T-cell (primary cell): Measurements from ENCODE around the gene ZSWIM4. TPM values are rescaled to one million over a fixed set of nuclear protein-coding genes. Genes with fewer than 3 reads are reported as not detected.
A peak's percentile ranks its signal among the peaks of the same experiment; 100 is the strongest.

Experiments used
- ATAC-seq, 4 experiments: fragments of 200-7000 bp in 3 of 4; fragments of 150-1000 bp in 1 of 4; cut with Tn5 transposase; replicated peaks in 1 of 4; 1 replicate in 3 of 4; 2 replicates in 1 of 4; pipeline ENCODE4 v1.10.0; 2021; ENCODE audit warnings: moderate library complexity in 3 of 4, mild to moderate bottlenecking in 2 of 4, moderate number of reproducible peaks in 1 of 4
- CTCF ChIA-PET, 2 donors: fragments of 300-600 bp; sonication (Branson Sonifier 250); formaldehyde crosslinking; loops; one replicate each; lab custom pipeline; 2022; ENCODE audit warnings: antibody characterized with exemption in 2 of 2; lab: Charles Lee
- POLR2A ChIA-PET, 2 donors: fragments of 300-600 bp; sonication (Branson Sonifier 250); formaldehyde crosslinking; loops; one replicate each; lab custom pipeline; 2022; ENCODE audit warnings: antibody characterized with exemption in 2 of 2; lab: Charles Lee
- DNase-seq, 35 experiments: peaks; one replicate each; pipeline versions ENCODE4 v3.0.0 to v3.0.0-alpha.2; 2013 to 2023
- H3K27ac ChIP-seq: one replicate; pipeline ENCODE4 v1.5.1; 2013; ENCODE audit warnings: low read length
- H3K27me3 ChIP-seq, 2 experiments: replicated peaks in 1 of 2; 1 replicate in 1 of 2; 2 replicates in 1 of 2; pipeline versions ENCODE4 v1.6.1 to v1.7.0; 2013; ENCODE audit warnings: low read length in 1 of 2, mixed read lengths in 1 of 2; ENCODE audit not compliant: control insufficient read depth in 2 of 2, insufficient read depth in 2 of 2; ENCODE audit errors: extremely low read depth in 1 of 2
- H3K36me3 ChIP-seq, 2 donors: 1 replicate in 1 of 2; 2 replicates in 1 of 2; pipeline versions ENCODE4 v1.6.1 to v1.7.0; 2013; ENCODE audit warnings: low read length in 1 of 2; ENCODE audit not compliant: control insufficient read depth in 2 of 2, insufficient read depth in 1 of 2; ENCODE audit errors: extremely low read depth in 1 of 2
- H3K4me1 ChIP-seq, 2 experiments: 1 replicate in 1 of 2; 2 replicates in 1 of 2; pipeline versions ENCODE4 v1.6.1 to v1.7.0; 2013; ENCODE audit warnings: low read length in 2 of 2, mixed read lengths in 1 of 2; ENCODE audit not compliant: insufficient read depth in 2 of 2, control insufficient read depth in 1 of 2; ENCODE audit errors: extremely low read depth in 1 of 2
- H3K4me3 ChIP-seq, 2 donors: 1 replicate in 1 of 2; 2 replicates in 1 of 2; pipeline versions ENCODE4 v1.5.1 to v1.7.0; 2013; ENCODE audit warnings: mild to moderate bottlenecking in 2 of 2, low read length in 1 of 2, moderate library complexity in 1 of 2; ENCODE audit not compliant: control insufficient read depth in 1 of 2; ENCODE audit errors: extremely low read depth in 1 of 2
- H3K9me3 ChIP-seq: 2 replicates; pipeline ENCODE4 v1.7.0; 2013
- H3K27ac Mint-ChIP-seq, 2 donors: one replicate each; pipeline ENCODE4 v1.8.0; 2020 to 2021; ENCODE audit warnings: mild to moderate bottlenecking in 2 of 2, mixed read lengths in 2 of 2
- H3K27me3 Mint-ChIP-seq, 2 donors: one replicate each; pipeline ENCODE4 v1.8.0; 2021 to 2022; ENCODE audit warnings: mixed read lengths in 2 of 2
- H3K36me3 Mint-ChIP-seq: one replicate; pipeline ENCODE4 v1.8.0; 2021; ENCODE audit warnings: mixed read lengths
- H3K4me1 Mint-ChIP-seq, 3 donors: one replicate each; pipeline ENCODE4 v1.8.0; 2020 to 2022; ENCODE audit warnings: mixed read lengths in 3 of 3, mild to moderate bottlenecking in 1 of 3
- H3K4me3 Mint-ChIP-seq, 3 donors: one replicate each; pipeline ENCODE4 v1.8.0; 2020 to 2022; ENCODE audit warnings: mild to moderate bottlenecking in 3 of 3, mixed read lengths in 3 of 3, moderate library complexity in 3 of 3
- H3K9me3 Mint-ChIP-seq, 3 donors: one replicate each; pipeline ENCODE4 v1.8.0; 2020 to 2022; ENCODE audit warnings: mixed read lengths in 3 of 3
- WGBS: methylation state at CpG from one replicate; pipeline ENCODE4 v1.1.5; 2013; ENCODE audit warnings: missing lambda C conversion rate; ENCODE audit not compliant: insufficient coverage; 5-methylcytosine and 5-hydroxymethylcytosine counted together
- total RNA-seq, 35 experiments: library from RNA in 6 of 35; stranded (reverse) in 6 of 35; fragments of 120-200 nt in 1 of 35; gene quantifications; one replicate each; pipeline versions ENCODE4 v1.2.1 to v1.2.4 and lab custom pipeline; 2013 to 2026

ZSWIM4 gene
- total RNA-seq, 5 donors from 2014 or later (not counting 1 experiment from before 2014, with no cell fraction given), result 5.4 to 9.8 (median 9.0) TPM

DNA sequence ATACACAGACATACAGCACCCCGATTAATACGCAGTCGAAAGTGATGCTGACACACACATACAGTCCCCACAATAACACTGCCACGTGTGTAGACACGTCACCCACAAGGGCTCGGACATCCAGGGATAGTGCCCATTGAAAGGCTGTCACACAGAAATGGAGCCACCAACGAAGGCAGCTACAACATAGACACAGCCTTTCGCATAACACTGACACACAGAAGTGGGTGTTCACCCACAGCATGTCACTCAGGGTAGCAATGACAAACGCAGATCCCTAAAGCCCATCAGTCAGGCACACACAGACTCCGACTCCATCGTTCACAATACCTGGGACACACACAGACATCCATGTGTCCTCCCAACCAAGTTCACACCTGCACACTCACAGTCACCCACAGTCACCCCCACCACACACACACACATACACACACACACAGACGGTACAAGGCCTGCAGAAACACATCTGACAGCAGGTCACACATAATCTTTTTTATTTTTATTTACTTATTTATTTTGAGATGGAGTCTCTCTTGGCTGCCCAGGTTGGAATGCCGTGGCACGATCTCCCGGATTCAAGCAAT lies 71.3 kb downstream of the ZSWIM4 start:
- Histone ChIP-seq H3K36me3 (no peaks in the 10 kb centered on the region), H3K4me3 (no peak overlapping the region), H3K27me3 (peaks cover 0 to 70% of the 10 kb centered on the region in 2 experiments), H3K9me3 (no peaks in the 10 kb centered on the region), H3K4me1 (peaks cover 3 to 39% of the 10 kb centered on the region in 2 experiments), H3K27ac (no peak overlapping the region)
- no peak for DNase-seq
- peaks cover 28 to 36% (median 30%) of the 10 kb centered on the region in 3 donors for H3K4me1 Mint-ChIP-seq
- POLR2A ChIA-PET, result no interaction called here
- H3K36me3 Mint-ChIP-seq, result no peaks in the 10 kb centered on the region
- CTCF ChIA-PET, result interaction anchor here (0.6 kb wide), 2 partner anchors 13 to 268 kb away, joined by 3 read pairs; no protein-coding TSS in a partner anchor
- no peaks in the 10 kb centered on the region for H3K9me3 Mint-ChIP-seq
- no peak for ATAC-seq
- H3K27me3 Mint-ChIP-seq, result peaks cover 23 to 47% of the 10 kb centered on the region in 2 donors
- H3K4me3 Mint-ChIP-seq, result peak overlapping the region; percentile 61 to 75 (median 71)
- 80% methylated on average over 9 of the region's 15 CpGs for WGBS
- no peak overlapping the region for H3K27ac Mint-ChIP-seq

DNA sequence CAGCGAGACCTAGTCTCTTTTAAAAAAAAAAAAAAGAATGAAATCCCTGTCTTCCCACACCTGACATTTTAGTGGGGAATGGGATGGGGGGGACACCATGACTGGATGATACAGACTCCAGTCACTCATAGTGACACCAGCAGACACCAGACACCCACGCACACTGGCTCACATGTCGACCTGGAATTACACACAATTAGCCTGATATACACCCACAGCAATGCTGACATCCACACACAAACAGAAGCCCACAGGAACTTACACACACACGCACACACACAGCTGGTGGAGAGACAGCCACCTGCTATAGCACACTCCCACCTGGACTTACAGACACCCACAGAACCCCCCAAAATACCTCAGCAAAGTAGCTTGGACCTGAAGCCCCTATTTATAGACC lies 73.4 kb downstream of the ZSWIM4 start:
- ChIA-PET CTCF (no interaction called here), POLR2A (no interaction called here)
- no peak overlapping the region for H3K27ac ChIP-seq
- Mint-ChIP-seq H3K4me1 (peaks cover 22 to 26% (median 25%) of the 10 kb centered on the region in 3 donors), H3K4me3 (no peak overlapping the region), H3K9me3 (no peaks in the 10 kb centered on the region), H3K27ac (no peak overlapping the region), H3K36me3 (no peaks in the 10 kb centered on the region), H3K27me3 (peaks cover 23 to 48% of the 10 kb centered on the region in 2 donors)
- no peaks in the 10 kb centered on the region for H3K36me3 ChIP-seq
- ATAC-seq (no peak), DNase-seq (peak in 1 of 35 experiments; percentile 1)
- H3K4me3 ChIP-seq, result no peak overlapping the region
- H3K4me1 ChIP-seq, result peaks cover 5 to 38% of the 10 kb centered on the region in 2 experiments
- H3K27me3 ChIP-seq, result peaks cover 0 to 82% of the 10 kb centered on the region in 2 experiments
- H3K9me3 ChIP-seq, result no peaks in the 10 kb centered on the region
- WGBS, result 69% methylated on average over 2 of the region's 4 CpGs

DNA sequence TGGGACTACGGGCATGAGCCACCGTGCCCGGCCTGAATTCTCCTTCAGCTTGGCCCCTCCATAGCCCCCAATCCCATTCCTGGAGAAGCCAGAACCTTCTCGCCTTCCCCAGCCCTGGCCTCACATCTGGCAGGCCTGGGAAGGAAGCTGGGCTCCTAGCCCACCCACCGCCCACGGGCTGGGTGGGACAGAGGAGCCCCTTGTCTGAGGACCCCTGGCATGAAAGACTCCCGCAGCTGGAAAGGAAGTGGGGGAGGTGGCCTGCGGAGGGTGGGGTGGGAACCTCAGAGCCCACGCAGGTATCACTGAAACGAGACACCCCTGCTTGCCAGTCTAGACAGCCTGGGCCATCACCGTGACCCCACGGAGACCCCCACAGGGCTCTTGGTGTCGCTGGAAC lies 74.0 kb downstream of the ZSWIM4 start:
- Mint-ChIP-seq H3K9me3 (no peaks in the 10 kb centered on the region), H3K4me1 (peaks cover 16 to 23% (median 22%) of the 10 kb centered on the region in 3 donors), H3K4me3 (no peak overlapping the region), H3K27me3 (peaks cover 19 to 45% of the 10 kb centered on the region in 2 donors), H3K36me3 (no peaks in the 10 kb centered on the region), H3K27ac (no peak overlapping the region)
- Histone ChIP-seq H3K9me3 (no peaks in the 10 kb centered on the region), H3K27ac (no peak overlapping the region), H3K4me3 (no peak overlapping the region), H3K36me3 (no peaks in the 10 kb centered on the region), H3K27me3 (peaks cover 0 to 82% of the 10 kb centered on the region in 2 experiments), H3K4me1 (peaks cover 5 to 32% of the 10 kb centered on the region in 2 experiments)
- ATAC-seq (no peak), DNase-seq (peak in 1 of 35 experiments; percentile 1)
- CTCF ChIA-PET, result no interaction called here
- POLR2A ChIA-PET, result interaction anchor here in 1 of 2 donors (0.6 kb wide), 1 partner anchor 57 kb away, joined by 3 read pairs; no protein-coding TSS in a partner anchor
- WGBS, result 54% methylated on average over 8 of the region's 13 CpGs

DNA sequence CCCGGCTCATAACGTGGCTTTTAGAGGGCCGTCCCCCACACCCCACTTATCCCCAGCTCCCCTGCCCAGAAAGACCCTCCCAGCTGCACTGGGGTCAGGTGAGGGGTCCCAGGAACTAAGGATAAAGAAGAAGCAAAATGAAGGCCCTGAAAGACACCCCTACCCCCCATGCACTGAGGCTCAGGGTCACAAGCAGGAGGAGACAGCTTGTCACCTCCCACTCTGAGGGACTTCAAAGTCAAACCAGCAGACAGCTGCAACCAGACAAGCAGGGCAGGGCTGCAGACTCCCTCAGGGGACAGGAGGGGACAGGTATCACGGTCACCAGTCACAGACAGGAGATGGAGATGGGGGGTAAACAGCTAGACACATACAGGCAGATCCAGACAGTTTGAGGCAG lies 75.6 kb downstream of the ZSWIM4 start:
- no peaks in the 10 kb centered on the region for H3K9me3 Mint-ChIP-seq
- Histone ChIP-seq H3K27me3 (peaks cover 0 to 84% of the 10 kb centered on the region in 2 experiments), H3K4me1 (peaks cover 2 to 25% of the 10 kb centered on the region in 2 experiments), H3K36me3 (no peaks in the 10 kb centered on the region), H3K27ac (no peak overlapping the region), H3K4me3 (no peak overlapping the region), H3K9me3 (no peaks in the 10 kb centered on the region)
- no peaks in the 10 kb centered on the region for H3K36me3 Mint-ChIP-seq
- H3K4me1 Mint-ChIP-seq, result peaks cover 10 to 18% (median 17%) of the 10 kb centered on the region in 3 donors
- ATAC-seq, result no peak
- no peak overlapping the region for H3K27ac Mint-ChIP-seq
- CTCF ChIA-PET, result no interaction called here
- POLR2A ChIA-PET, result no interaction called here
- H3K27me3 Mint-ChIP-seq, result peaks cover 14 to 44% of the 10 kb centered on the region in 2 donors
- no peak for DNase-seq
- WGBS, result 29% methylated on average over 1 of the region's 4 CpGs
- no peak overlapping the region for H3K4me3 Mint-ChIP-seq

DNA sequence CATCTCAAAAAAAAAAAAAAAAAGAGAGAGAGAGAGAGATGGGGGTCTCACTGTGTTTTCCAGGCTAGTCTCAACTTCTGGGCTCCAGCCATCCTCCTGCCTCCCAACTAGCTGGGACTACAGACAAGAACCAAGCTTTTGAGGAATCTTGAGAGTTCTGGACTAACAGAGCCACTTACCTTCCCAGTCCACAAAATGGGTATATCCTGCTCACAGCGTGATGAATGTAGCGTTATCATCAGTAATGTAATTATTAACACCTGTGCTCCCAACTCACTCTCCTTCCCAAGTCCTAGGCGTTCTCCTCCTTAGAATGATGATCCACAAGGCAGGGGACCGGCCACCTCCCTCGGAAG lies 77.1 kb downstream of the ZSWIM4 start:
- Histone ChIP-seq H3K27me3 (peaks cover 0 to 82% of the 10 kb centered on the region in 2 experiments), H3K27ac (no peak overlapping the region), H3K4me3 (no peak overlapping the region), H3K36me3 (no peaks in the 10 kb centered on the region), H3K9me3 (no peaks in the 10 kb centered on the region), H3K4me1 (peaks cover 2 to 18% of the 10 kb centered on the region in 2 experiments)
- Mint-ChIP-seq H3K27ac (no peak overlapping the region), H3K27me3 (peaks cover 8 to 34% of the 10 kb centered on the region in 2 donors), H3K36me3 (no peaks in the 10 kb centered on the region), H3K9me3 (no peaks in the 10 kb centered on the region), H3K4me1 (peaks cover 5 to 9% (median 8%) of the 10 kb centered on the region in 3 donors), H3K4me3 (peak overlapping the region; percentile 21 to 72 (median 60))
- POLR2A ChIA-PET, result interaction anchor here in 1 of 2 donors (0.6 to 0.7 kb wide), 2 partner anchors 39 to 140 kb away, joined by 3 to 7 read pairs; no protein-coding TSS in a partner anchor
- CTCF ChIA-PET, result interaction anchor here (0.5 to 0.7 kb wide), 4 partner anchors 10 to 170 kb away, joined by 3 to 4 read pairs (median 4); no protein-coding TSS in a partner anchor
- DNase-seq, result no peak
- ATAC-seq, result no peak
- 100% methylated on average over 2 of the region's 5 CpGs for WGBS

DNA sequence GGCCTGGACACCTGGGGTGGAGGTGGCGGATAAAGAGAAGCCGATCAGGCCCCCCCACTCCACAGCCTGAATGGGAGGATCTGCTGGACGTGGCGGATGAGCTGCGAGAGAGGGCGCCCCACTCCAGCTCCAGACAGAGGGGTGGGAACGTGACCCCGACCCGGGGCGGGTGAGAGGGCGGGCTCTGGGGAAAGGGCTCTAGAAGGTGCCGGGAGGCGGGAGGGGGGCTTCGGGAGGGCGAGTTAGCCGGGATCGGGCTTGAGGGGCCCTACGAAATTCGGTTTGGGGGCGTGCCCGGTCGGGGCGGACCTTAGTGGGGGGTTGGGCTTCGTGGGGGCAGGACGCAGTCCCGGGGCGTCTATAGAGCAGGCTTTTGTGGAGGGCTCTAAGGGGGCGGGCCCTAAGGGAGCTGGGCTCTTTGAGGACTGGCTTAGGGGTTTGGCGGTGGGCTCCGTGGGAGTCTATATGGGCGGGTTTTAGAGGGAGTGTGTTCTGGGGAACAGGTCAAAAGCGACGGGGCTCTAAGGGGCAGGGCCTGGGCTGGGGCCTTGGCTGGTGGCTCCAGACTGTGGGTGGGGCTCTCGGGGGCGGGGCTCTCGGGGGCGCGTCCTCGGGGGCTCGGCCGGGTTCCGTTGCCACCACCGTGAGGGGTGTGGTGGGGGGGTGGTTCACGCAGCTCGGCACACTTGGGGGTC lies 77.6 kb downstream of the ZSWIM4 start:
- H3K27me3 Mint-ChIP-seq, result peaks cover 3 to 29% of the 10 kb centered on the region in 2 donors
- no peak overlapping the region for H3K27ac Mint-ChIP-seq
- ChIA-PET CTCF (interaction anchor here (0.6 to 0.7 kb wide), 2 partner anchors 21 to 170 kb away, joined by 3 to 4 read pairs; no protein-coding TSS in a partner anchor), POLR2A (interaction anchor here in 1 of 2 donors (0.6 to 0.7 kb wide), 4 partner anchors 39 to 549 kb away, joined by 3 to 10 read pairs (median 7); no protein-coding TSS in a partner anchor)
- Histone ChIP-seq H3K27ac (no peak overlapping the region), H3K36me3 (no peaks in the 10 kb centered on the region), H3K4me3 (peak overlapping the region in 1 of 2 donors; percentile 10), H3K9me3 (no peaks in the 10 kb centered on the region), H3K27me3 (peaks cover 0 to 83% of the 10 kb centered on the region in 2 experiments), H3K4me1 (peaks cover 2 to 18% of the 10 kb centered on the region in 2 experiments)
- WGBS, result 4% methylated on average over 31 of the region's 45 CpGs
- DNase-seq, result peak in 15 of 35 experiments; percentile 22 to 52 (median 40)
- H3K4me3 Mint-ChIP-seq, result peak overlapping the region; percentile 43 to 72 (median 60)
- H3K9me3 Mint-ChIP-seq, result no peaks in the 10 kb centered on the region
- no peaks in the 10 kb centered on the region for H3K36me3 Mint-ChIP-seq
- ATAC-seq, result peak; percentile 72 to 89 (median 74)
- peaks cover 5 to 8% (median 7%) of the 10 kb centered on the region in 3 donors for H3K4me1 Mint-ChIP-seq
